DND-41 (cell line): ENCODE data around the gene ABHD12B.

ENCODE experiments used
- ATAC-seq: fragments of 200-7000 bp; cut with Tn5 transposase; 3 replicates; pipeline ENCODE4 v1.9.1; 2021; ENCODE audit warnings: low read depth; ENCODE audit not compliant: insufficient read depth
- DNase-seq: peaks from one replicate; pipeline ENCODE4 v3.0.0-alpha.2; 2020
- H2AFZ ChIP-seq: 2 replicates; pipeline ENCODE4 v1.6.0; 2012; ENCODE audit warnings: low read depth, low read length
- H3K27ac ChIP-seq: 2 replicates; pipeline ENCODE4 v1.5.1; 2012; ENCODE audit warnings: low read length, inconsistent platforms
- H3K27me3 ChIP-seq: fragments of 200-600 bp; sonication (generic); 2 replicates; pipeline ENCODE4 v1.6.0; 2012; ENCODE audit warnings: low read length, mild to moderate bottlenecking, inconsistent platforms; ENCODE audit not compliant: insufficient read depth, poor library complexity
- H3K36me3 ChIP-seq: 2 replicates; pipeline ENCODE4 v1.5.1; 2012; ENCODE audit warnings: low read length, inconsistent platforms; ENCODE audit not compliant: insufficient read depth
- H3K4me1 ChIP-seq: 2 replicates; pipeline ENCODE4 v1.5.1; 2012; ENCODE audit warnings: mild to moderate bottlenecking, low read length; ENCODE audit not compliant: insufficient read depth
- H3K4me2 ChIP-seq: 2 replicates; pipeline ENCODE4 v1.6.0; 2012; ENCODE audit warnings: mild to moderate bottlenecking, moderate library complexity, low read length, inconsistent platforms; ENCODE audit not compliant: insufficient read depth
- H3K4me3 ChIP-seq, 2 experiments: fragments of 200-600 bp in 1 of 2; shearing (Covaris generic) in 1 of 2; 2 replicates each; pipeline ENCODE4 v1.5.1; 2012 to 2016; ENCODE audit warnings: inconsistent platforms in 2 of 2, low read length in 2 of 2, mild to moderate bottlenecking in 2 of 2, low read depth in 1 of 2, moderate library complexity in 1 of 2
- H3K79me2 ChIP-seq: 2 replicates; pipeline ENCODE4 v1.6.0; 2012; ENCODE audit warnings: low read length, inconsistent platforms; ENCODE audit not compliant: insufficient read depth
- H3K9ac ChIP-seq: 2 replicates; pipeline ENCODE4 v1.6.0; 2012; ENCODE audit warnings: low read depth, mild to moderate bottlenecking, inconsistent platforms, low read length, moderate library complexity
- H3K9me3 ChIP-seq: 2 replicates; pipeline ENCODE4 v1.5.1; 2012; ENCODE audit warnings: low read length, moderate library complexity, mild to moderate bottlenecking, inconsistent platforms; ENCODE audit not compliant: insufficient read depth, severe bottlenecking
- H4K20me1 ChIP-seq: 2 replicates; pipeline ENCODE4 v1.6.0; 2012; ENCODE audit warnings: low read length; ENCODE audit not compliant: insufficient read depth
- EZH2 ChIP-seq: IDR thresholded peaks from 3 replicates; pipeline ENCODE4 v1.6.1; 2012; ENCODE audit warnings: borderline replicate concordance, low read depth, mild to moderate bottlenecking, moderate library complexity, low read length, inconsistent platforms; ENCODE audit not compliant: severe bottlenecking
- TF ChIP-seq, protein P1 (sequence below): IDR thresholded peaks from 2 replicates; pipeline ENCODE4 v1.5.1; 2012; ENCODE audit warnings: borderline replicate concordance, low read length, moderate library complexity, mild to moderate bottlenecking; ENCODE audit not compliant: poor library complexity, severe bottlenecking; ENCODE audit errors: extremely low read depth

Gene ABHD12B, protein sequence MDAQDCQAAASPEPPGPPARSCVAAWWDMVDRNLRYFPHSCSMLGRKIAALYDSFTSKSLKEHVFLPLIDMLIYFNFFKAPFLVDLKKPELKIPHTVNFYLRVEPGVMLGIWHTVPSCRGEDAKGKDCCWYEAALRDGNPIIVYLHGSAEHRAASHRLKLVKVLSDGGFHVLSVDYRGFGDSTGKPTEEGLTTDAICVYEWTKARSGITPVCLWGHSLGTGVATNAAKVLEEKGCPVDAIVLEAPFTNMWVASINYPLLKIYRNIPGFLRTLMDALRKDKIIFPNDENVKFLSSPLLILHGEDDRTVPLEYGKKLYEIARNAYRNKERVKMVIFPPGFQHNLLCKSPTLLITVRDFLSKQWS

DNA sequence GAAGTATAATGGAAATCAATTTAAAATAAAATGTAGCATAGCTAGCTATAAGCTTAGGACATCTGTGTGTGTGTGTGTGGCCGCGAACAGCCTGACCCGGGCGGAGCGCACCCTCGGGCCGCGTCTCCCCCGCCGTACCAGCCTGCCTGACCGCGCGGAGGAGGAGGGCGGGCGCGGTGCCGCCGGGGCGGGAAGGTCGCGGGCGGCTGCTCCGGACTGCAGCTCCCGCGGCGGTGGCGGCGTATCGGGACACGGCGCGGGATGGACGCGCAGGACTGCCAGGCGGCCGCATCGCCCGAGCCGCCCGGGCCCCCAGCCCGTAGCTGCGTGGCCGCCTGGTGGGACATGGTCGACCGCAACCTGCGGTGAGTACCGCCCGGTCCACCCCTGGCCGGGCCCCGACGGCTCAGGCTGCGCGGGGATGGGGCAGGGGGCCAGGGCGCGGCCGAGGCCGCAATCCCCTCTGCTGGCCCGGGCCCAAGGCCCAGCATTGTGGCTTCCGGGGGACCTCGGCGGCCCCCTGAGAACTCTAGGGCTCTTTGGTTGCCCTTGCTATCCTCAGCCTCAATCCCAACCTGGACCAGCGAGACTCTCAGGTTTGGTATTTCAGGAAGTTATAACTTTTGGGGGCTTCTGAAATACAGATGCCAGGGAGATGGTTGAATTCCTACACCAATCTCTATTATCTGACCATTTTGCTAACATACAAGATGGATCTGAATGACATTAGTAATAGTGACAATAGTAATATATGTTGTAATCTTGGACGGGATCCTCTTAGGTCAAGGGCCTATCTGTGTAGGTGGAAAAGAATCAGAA, at the start of gene ABHD12B:
Gene ABHD12B (plus strand): TSS at position 140 of the 819 bp plus-strand sequence. CDS start 122 bp downstream, at position 262.
- no peak within 1 kb of the TSS for H3K27ac ChIP-seq
- no peaks in the 10 kb centered on the region for H3K36me3 ChIP-seq
- ATAC-seq (no peak), DNase-seq (no peak)
- no peak within 1 kb of the TSS for H3K4me2 ChIP-seq
- TF ChIP-seq, protein P1, sequence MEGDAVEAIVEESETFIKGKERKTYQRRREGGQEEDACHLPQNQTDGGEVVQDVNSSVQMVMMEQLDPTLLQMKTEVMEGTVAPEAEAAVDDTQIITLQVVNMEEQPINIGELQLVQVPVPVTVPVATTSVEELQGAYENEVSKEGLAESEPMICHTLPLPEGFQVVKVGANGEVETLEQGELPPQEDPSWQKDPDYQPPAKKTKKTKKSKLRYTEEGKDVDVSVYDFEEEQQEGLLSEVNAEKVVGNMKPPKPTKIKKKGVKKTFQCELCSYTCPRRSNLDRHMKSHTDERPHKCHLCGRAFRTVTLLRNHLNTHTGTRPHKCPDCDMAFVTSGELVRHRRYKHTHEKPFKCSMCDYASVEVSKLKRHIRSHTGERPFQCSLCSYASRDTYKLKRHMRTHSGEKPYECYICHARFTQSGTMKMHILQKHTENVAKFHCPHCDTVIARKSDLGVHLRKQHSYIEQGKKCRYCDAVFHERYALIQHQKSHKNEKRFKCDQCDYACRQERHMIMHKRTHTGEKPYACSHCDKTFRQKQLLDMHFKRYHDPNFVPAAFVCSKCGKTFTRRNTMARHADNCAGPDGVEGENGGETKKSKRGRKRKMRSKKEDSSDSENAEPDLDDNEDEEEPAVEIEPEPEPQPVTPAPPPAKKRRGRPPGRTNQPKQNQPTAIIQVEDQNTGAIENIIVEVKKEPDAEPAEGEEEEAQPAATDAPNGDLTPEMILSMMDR = no peak
- no peak for TF ChIP-seq EZH2
- peaks cover 52% of the 10 kb centered on the region for H3K4me1 ChIP-seq
- H3K4me3 ChIP-seq = no peak within 1 kb of the TSS
- H3K9me3 ChIP-seq = no peaks in the 10 kb centered on the region
- H3K9ac ChIP-seq = no peak within 1 kb of the TSS
- H3K79me2 ChIP-seq = no peaks in the 10 kb centered on the region
- H3K27me3 ChIP-seq = no peaks in the 10 kb centered on the region
- no peak within 1 kb of the TSS for H2AFZ ChIP-seq
- H4K20me1 ChIP-seq = no peaks in the 10 kb centered on the region

DNA sequence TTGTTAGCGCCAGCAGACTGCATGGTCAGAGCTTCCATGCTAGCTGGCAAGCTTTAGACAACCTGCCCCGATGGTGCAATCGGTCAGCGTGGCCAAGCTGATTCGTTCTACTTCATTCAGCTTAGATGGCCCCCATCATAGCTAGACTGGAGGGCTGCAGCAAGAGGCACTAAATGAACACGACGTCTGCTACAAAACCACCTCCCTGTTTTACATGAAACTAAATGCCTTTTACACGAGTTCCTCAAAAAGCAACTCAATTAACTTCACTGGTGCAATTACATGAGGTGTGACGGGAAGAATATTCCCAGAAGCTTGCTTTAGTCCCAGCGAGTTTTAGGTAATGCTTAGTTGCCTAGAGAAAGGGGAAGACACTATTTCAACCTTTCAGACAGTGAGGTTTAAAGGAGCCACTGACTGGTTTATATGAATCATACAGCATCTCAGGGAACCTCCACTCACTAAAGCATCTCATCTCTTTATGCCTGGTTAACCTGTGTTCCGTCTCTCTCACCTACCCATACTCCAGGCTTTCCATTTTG, 49.3 kb upstream of the ABHD12B start:
- no peak overlapping the region for H3K9ac ChIP-seq
- DNase-seq = no peak

DNA sequence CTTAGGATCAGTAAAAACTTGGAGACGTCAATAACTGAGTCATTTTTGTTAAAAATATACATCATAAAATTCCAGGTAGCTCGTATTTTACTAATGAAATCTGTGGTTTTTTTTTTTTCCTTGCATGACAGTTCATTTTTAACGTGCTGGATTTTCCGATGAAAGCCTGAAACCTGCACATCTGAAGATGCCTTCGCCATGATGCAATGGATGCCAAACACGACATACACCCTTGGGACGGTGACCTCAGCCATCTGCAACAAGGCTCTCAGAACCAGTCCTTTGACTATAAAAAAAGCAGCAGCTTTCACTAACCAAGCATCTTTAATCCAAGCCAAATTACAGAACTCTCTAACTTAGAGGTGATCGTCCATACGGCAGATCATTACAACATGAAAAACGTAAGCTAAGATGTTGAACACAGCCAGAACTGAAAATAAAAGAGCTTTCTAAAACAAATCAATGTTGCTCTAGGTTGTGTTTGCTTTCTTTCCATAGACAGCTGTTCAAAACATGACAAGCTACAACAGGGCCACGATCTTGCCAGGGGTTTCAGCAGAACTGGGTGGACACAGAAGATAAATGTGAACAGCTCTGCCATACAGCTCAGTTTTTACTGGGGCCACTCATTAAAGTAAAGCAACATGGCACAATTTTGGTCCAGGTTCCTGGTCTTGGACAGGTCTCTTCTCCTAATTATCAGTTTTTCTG, 48.6 kb upstream of the ABHD12B start:
- H3K79me2 ChIP-seq = peaks cover 99% of the 10 kb centered on the region

More for the DNA sequence above, 49.3 kb upstream of the ABHD12B start:
- Histone ChIP-seq H3K36me3 (peaks cover 35% of the 10 kb centered on the region), H2AFZ (no peak overlapping the region), H3K27ac (no peak overlapping the region), H3K79me2 (peaks cover 96% of the 10 kb centered on the region), H3K9me3 (no peaks in the 10 kb centered on the region), H3K4me2 (no peak overlapping the region), H3K4me3 (no peak overlapping the region), H4K20me1 (peaks cover 48% of the 10 kb centered on the region), H3K4me1 (peaks cover 47% of the 10 kb centered on the region), H3K27me3 (no peaks in the 10 kb centered on the region)
- TF ChIP-seq EZH2 = no peak
- TF ChIP-seq, protein P1 = no peak
- no peak for ATAC-seq

More for the DNA sequence above, 48.6 kb upstream of the ABHD12B start:
- no peaks in the 10 kb centered on the region for H3K9me3 ChIP-seq
- no peak overlapping the region for H3K27ac ChIP-seq
- peaks cover 37% of the 10 kb centered on the region for H3K36me3 ChIP-seq
- peaks cover 48% of the 10 kb centered on the region for H4K20me1 ChIP-seq
- no peak overlapping the region for H3K4me2 ChIP-seq
- H2AFZ ChIP-seq = no peak overlapping the region
- ATAC-seq (no peak), DNase-seq (no peak)
- H3K4me3 ChIP-seq = no peak overlapping the region
- TF ChIP-seq EZH2 = no peak
- TF ChIP-seq, protein P1 = no peak
- H3K9ac ChIP-seq = no peak overlapping the region
- H3K4me1 ChIP-seq = peaks cover 52% of the 10 kb centered on the region
- H3K27me3 ChIP-seq = no peaks in the 10 kb centered on the region
